Nephron progenitor cell (in vitro differentiated cells): ENCODE results near the gene REG4.
"Not testable (repeated sequence)": the region's sequence is repeated elsewhere in the genome, so short reads cannot be mapped to it uniquely, and the experiment has no call there.

ENCODE experiments used
- DNase-seq: peaks from one replicate; pipeline ENCODE4 v3.0.0; 2021
- H3K27ac Mint-ChIP-seq: 2 replicates; pipeline ENCODE4 v1.8.0; 2021; ENCODE audit warnings: mild to moderate bottlenecking, moderate library complexity, mixed read lengths
- H3K27me3 Mint-ChIP-seq: 2 replicates; pipeline ENCODE4 v1.8.0; 2021; ENCODE audit warnings: mild to moderate bottlenecking, low read depth, mixed read lengths; ENCODE audit not compliant: poor library complexity
- H3K36me3 Mint-ChIP-seq: 2 replicates; pipeline ENCODE4 v1.8.0; 2021; ENCODE audit warnings: low read depth, mixed read lengths
- H3K4me1 Mint-ChIP-seq: 2 replicates; pipeline ENCODE4 v1.8.0; 2021; ENCODE audit warnings: mixed read lengths
- H3K4me3 Mint-ChIP-seq: 2 replicates; pipeline ENCODE4 v1.8.0; 2021; ENCODE audit warnings: mild to moderate bottlenecking, moderate library complexity, mixed read lengths
- H3K9me3 Mint-ChIP-seq: 2 replicates; pipeline ENCODE4 v1.8.0; 2021; ENCODE audit warnings: mild to moderate bottlenecking, moderate library complexity, mixed read lengths
- TF ChIP-seq, protein P1 (sequence below): fragments of 200-600 bp; sonication (generic); IDR thresholded peaks from 2 replicates; pipeline ENCODE4 v1.5.0; 2021; ENCODE audit warnings: antibody characterized with exemption

The REG4 gene

DNA sequence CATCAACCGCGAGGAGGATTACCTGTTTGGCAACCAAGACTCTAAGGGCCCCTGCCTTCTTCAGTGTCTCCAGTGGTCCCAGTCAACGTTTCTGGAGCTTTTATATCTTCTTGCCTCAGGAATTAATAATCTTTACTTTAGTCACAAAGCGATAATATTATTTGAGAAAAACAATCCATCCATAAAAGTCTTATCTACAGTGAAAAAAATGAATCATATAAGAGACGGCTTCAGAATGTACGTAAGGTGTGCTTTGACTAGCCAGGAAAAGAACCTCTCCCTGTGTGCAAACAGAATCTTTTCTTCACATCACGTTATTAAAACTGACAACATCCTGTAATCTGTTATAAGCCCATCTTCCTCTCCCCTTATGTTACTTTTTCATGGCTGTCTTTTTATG lies at the start of gene REG4:
Gene REG4, minus strand, starts transcription at position 74 of the 400 bp plus-strand sequence. CDS start 2,691 bp downstream, outside the sequence.
- Mint-ChIP-seq H3K27ac (no peak within 1 kb of the TSS), H3K9me3 (no peaks in the 10 kb centered on the region), H3K4me3 (no peak within 1 kb of the TSS), H3K27me3 (peaks cover 24% of the 10 kb centered on the region), H3K36me3 (no peaks in the 10 kb centered on the region), H3K4me1 (no peaks in the 10 kb centered on the region)
- no peak for DNase-seq
- TF ChIP-seq, protein P1, sequence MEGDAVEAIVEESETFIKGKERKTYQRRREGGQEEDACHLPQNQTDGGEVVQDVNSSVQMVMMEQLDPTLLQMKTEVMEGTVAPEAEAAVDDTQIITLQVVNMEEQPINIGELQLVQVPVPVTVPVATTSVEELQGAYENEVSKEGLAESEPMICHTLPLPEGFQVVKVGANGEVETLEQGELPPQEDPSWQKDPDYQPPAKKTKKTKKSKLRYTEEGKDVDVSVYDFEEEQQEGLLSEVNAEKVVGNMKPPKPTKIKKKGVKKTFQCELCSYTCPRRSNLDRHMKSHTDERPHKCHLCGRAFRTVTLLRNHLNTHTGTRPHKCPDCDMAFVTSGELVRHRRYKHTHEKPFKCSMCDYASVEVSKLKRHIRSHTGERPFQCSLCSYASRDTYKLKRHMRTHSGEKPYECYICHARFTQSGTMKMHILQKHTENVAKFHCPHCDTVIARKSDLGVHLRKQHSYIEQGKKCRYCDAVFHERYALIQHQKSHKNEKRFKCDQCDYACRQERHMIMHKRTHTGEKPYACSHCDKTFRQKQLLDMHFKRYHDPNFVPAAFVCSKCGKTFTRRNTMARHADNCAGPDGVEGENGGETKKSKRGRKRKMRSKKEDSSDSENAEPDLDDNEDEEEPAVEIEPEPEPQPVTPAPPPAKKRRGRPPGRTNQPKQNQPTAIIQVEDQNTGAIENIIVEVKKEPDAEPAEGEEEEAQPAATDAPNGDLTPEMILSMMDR = no peak

DNA sequence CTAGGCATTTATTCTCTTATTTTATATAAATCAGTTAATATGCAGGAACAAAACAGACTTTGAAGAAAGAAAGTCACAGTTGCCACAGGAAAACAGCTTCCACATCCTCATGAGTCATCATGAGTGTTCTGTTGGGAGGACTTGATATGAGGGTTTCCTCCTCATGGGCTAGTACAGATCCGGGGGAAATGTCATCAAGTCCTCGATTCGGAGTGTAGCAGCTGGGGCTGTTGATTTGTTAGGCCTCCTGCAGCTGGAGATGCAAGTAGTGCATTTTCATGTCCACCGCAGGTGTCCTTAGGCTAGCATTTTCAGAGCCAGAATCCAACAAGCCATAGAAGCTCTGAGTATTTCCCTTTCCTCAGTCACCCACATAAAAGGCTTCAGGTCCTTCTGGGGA lies 48.4 kb upstream of the REG4 start:
- H3K4me3 Mint-ChIP-seq = no peak overlapping the region
- no peaks in the 10 kb centered on the region for H3K9me3 Mint-ChIP-seq
- peaks cover 26% of the 10 kb centered on the region for H3K27me3 Mint-ChIP-seq
- no peak overlapping the region for H3K27ac Mint-ChIP-seq
- H3K4me1 Mint-ChIP-seq = peaks cover 21% of the 10 kb centered on the region
- DNase-seq = no peak
- TF ChIP-seq, protein P1 = no peak
- no peaks in the 10 kb centered on the region for H3K36me3 Mint-ChIP-seq

DNA sequence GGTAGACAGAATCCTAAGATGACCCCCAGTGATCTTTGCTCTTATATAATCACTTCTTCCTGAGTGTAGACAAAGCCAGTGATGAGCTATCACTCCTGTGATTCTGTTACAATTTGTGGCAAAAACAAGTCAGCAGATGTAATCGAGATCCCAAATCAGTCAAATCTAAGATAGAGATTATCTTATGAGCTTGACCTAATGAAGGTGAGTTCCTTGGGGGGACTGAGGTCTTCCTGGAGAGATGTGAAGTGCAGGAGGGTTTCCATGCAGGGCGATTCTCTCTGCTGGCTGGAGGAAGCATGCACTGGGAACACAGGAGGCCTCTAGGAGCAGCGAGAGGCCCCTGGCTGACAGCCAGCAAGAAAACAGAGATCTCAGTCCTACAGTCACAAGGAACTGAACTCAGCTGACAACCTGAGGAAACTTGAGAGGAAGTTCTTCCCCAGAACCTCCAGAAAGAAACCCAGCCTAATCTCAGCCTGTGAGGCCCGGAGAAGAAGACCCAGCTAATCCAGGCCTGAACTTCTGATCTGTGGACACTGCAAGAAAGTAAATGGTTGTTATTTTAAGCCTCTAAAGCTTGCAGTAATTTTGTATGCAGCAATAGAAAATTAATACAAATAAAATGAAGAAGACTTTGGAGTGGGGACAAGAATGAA lies 47.4 kb upstream of the REG4 start:
- H3K4me1 Mint-ChIP-seq = peaks cover 21% of the 10 kb centered on the region
- not testable (repeated sequence) for H3K4me3 Mint-ChIP-seq, H3K27ac Mint-ChIP-seq, H3K9me3 Mint-ChIP-seq, DNase-seq, H3K36me3 Mint-ChIP-seq
- H3K27me3 Mint-ChIP-seq = peaks cover 25% of the 10 kb centered on the region

DNA sequence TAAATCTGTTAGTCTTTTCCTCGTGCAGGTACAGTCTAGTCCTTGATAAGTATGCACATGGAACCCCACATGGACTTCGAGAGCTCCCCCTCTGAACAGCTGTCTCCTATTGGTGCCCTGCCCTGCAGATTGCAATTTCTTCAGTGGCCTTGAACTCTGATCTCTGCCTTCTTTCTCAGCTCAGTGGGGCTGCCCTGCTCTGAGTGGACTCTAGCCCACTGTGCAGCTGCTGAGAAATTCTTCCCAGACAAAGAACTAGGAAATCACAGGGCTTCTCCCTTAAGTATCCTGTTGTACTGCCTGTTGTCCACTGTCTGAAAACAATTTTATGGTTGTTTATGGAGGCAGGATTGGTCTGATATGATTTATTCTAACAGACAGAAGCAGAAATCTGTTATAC lies 46.9 kb upstream of the REG4 start:
- H3K36me3 Mint-ChIP-seq = no peaks in the 10 kb centered on the region
- TF ChIP-seq, protein P1 = no peak
- no peak for DNase-seq
- no peaks in the 10 kb centered on the region for H3K9me3 Mint-ChIP-seq
- no peak overlapping the region for H3K4me3 Mint-ChIP-seq
- peak overlapping the region; percentile 66 for H3K27ac Mint-ChIP-seq
- peaks cover 21% of the 10 kb centered on the region for H3K4me1 Mint-ChIP-seq
- peaks cover 21% of the 10 kb centered on the region for H3K27me3 Mint-ChIP-seq

DNA sequence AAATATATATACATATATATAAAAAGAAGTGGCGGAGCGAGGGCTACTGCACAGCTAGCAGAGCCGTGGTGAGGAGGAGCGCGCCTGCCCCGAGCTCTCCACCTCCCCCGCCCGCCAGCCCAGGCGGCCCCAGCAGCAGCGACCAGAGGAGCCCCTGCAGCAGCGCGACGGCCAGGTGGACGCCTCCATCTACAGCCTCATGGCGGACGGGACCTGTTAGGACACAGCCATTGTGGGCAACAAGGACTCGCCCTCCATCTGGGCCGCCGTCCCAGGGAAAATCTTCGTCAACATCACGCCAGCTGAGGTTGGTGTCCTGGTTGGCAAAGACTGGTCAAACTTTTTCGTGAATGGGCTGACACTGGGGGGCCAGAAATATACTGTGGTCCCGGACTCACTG lies 41.9 kb upstream of the REG4 start:
- Mint-ChIP-seq H3K36me3 (no peaks in the 10 kb centered on the region), H3K27ac (no peak overlapping the region), H3K27me3 (peaks cover 3% of the 10 kb centered on the region), H3K9me3 (no peaks in the 10 kb centered on the region), H3K4me1 (peaks cover 1% of the 10 kb centered on the region), H3K4me3 (no peak overlapping the region)
- DNase-seq = no peak
- TF ChIP-seq, protein P1 = no peak

DNA sequence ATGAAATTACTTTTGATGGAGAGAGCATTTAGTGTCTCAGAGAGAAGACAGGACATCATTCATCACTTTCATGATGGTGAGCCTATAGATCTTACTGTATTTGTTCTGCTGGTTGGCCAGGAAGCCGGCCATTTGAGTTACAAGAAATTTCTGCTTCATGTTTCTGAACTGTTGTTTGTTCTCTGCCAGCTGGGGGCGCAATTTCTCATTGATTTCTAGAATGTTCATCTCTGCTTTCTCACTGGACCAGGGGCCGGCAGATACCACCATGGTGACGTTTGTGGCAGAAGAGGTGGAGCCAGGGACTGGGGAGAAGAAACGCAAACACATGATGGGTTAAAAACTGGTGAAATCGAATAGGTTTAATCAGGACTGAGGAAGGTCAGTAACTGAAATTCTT lies 32.9 kb upstream of the REG4 start:
- DNase-seq, H3K9me3 Mint-ChIP-seq, H3K4me3 Mint-ChIP-seq, H3K4me1 Mint-ChIP-seq, H3K27ac Mint-ChIP-seq, H3K36me3 Mint-ChIP-seq: not testable (repeated sequence)
- peaks cover 20% of the 10 kb centered on the region for H3K27me3 Mint-ChIP-seq

DNA sequence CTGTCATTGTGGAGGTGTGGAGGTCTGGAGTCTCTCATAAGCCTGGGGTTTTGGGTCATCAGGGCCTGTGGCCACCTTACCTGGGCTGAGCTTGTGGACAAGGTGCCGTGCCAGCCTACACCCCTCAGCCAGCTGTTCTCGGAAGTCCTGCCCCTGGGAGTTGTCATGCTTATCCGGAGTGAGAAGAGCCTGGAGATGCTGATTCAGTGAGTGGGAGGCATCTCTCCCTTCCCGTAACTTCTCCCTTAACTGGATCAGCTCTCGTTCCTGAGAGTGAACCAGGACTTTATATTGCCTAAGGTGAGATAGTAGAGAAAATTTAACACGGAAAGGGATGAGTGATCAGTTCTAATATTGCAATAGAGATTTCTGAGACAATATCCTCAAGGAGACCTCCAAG lies 30.0 kb upstream of the REG4 start:
- no peak overlapping the region for H3K4me3 Mint-ChIP-seq
- TF ChIP-seq, protein P1 = no peak

More for the DNA sequence above, 30.0 kb upstream of the REG4 start:
- Mint-ChIP-seq H3K27ac (no peak overlapping the region), H3K4me1 (no peaks in the 10 kb centered on the region), H3K9me3 (no peaks in the 10 kb centered on the region), H3K36me3 (no peaks in the 10 kb centered on the region), H3K27me3 (peaks cover 18% of the 10 kb centered on the region)
- DNase-seq = no peak
